Measurements from ENCODE around the gene VEGFB.

VEGFB gene

GRCh38 chr11:64262271-64263002 is 28.1 kb downstream of the VEGFB start:
- DNase-seq (ENCODE audit: low read depth), result no peak

DNA sequence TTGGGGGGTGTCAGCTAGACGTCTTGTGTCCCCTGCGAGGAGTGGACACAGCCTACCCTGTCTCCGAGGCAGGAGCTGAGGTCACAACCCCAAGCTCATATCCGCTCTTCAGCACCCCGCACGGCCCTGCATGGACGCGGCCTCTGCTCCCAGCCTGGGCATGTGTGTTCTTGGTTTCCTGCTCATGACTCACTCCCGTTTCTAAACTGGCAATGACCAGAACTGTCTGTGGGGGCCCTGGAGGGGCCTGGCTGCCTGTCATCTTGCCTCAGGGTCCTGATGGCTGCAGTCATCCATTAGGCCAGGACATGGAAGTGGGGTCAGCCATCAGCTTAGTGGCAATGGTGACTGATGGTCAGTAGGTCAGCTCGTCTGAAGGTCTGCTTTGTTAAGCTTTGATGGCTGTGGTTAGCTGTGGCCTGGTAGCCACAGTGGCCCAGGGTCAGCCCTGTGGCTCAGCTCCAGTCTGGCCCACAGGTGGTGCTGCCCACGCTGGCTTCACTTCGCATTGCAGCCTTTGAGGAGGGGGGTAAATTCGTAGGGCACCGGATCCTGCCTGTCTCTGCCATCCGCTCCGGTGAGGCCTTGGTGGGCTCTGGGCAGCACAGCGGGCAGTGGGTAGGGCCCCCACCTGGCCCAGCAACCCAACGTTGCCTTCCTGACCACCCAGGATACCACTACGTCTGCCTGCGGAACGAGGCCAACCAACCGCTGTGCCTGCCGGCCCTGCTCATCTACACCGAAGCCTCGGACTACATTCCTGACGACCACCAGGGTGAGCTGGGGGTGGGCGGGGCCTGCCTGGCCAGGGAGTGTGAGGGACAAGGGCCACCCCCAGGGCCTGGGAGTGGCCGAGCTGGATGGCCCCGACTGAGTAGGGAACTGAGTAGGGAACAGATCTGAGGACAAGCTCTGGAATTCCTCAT is 28.9 kb downstream of the VEGFB start:
- no peak for DNase-seq (ENCODE audit: low read depth)

DNA sequence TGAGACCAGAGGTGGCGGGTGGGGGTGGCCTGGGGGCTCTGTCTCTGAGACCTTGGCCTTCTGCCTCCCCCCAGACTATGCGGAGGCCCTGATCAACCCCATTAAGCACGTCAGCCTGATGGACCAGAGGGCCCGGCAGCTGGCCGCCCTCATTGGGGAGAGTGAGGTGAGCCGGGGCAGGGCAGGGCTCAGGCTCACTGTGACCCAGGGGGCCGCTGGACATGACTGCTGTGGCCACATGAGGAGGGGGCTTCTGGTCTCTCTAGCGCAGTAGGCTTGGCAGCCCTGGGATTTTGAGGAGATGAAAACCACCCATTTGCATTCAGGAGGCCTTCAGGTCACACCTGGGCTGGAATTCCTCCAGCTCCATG is 29.5 kb downstream of the VEGFB start:
- DNase-seq (ENCODE audit: low read depth), result no peak

DNA sequence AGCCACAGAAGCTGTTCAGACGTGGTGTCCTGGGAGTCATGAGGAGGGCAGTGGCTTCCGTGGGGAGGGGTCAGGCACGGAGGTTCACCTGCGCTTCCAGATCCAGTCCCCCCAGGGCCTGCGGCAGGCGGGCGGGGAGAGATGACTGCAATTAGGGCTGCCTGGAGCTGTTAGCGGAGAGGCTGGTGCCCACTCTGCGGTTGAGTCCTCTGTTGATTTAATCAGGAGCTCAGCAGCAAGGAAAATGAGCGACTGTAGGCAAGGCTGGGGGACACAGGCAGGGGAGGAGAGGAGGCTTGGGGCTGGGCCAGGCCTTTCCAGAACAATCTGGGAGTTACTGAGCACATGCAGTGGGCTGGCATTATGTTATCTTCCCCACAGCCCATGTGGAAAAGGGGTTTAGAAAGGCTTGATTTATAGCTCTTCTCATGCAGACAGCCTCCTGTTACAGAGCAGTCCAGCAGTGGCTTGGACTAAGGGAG is 30.0 kb downstream of the VEGFB start:
- DNase-seq (ENCODE audit: low read depth), result no peak

DNA sequence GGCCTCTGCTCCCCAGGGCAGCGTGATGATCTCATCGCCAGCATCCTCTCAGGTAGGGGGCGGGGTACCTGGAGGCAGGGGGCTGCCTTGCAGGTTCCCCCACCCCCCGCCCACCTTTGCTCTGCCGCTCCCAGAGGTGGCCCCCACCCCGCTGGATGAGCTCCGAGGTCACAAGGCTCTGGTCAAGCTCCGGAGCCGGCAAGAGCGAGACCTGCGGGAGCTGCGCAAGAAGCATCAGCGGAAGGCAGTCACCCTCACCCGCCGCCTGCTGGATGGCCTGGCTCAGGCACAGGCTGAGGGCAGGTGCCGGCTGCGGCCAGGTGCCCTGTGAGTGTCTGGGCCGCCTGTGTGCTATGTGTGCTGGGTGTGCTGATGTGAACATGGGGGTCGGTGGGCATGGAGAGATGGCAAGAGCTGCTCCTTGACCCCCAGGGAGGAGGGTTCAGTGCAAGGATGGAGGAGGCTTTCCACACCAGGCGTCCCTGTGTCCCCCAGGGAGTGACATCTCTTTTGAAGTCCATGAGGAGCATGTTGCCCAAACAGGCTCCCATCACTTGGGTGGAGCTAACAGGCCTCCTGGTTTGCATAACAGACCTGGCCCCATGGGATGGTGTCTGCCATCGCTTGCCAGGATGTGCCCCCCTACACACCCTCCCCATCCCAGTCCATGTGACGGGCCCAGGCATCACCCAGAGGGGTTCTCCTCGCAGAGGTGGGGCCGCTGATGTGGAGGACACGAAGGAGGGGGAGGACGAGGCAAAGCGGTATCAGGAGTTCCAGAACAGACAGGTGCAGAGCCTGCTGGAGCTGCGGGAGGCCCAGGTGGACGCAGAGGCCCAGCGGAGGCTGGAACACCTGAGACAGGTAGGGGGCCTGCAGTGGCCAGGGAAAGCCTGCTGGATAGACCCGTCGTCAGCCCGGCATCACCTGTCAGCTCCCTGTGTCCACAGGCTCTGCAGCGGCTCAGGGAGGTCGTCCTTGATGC is 31.1 kb downstream of the VEGFB start:
- DNase-seq (ENCODE audit: low read depth), result no peak

GRCh38 chr11:64266339-64266738 is 32.0 kb downstream of the VEGFB start:
- DNase-seq (ENCODE audit: low read depth), result no peak

GRCh38 chr11:64267207-64267945 is 33.0 kb downstream of the VEGFB start:
- no peak for DNase-seq (ENCODE audit: low read depth)

DNA sequence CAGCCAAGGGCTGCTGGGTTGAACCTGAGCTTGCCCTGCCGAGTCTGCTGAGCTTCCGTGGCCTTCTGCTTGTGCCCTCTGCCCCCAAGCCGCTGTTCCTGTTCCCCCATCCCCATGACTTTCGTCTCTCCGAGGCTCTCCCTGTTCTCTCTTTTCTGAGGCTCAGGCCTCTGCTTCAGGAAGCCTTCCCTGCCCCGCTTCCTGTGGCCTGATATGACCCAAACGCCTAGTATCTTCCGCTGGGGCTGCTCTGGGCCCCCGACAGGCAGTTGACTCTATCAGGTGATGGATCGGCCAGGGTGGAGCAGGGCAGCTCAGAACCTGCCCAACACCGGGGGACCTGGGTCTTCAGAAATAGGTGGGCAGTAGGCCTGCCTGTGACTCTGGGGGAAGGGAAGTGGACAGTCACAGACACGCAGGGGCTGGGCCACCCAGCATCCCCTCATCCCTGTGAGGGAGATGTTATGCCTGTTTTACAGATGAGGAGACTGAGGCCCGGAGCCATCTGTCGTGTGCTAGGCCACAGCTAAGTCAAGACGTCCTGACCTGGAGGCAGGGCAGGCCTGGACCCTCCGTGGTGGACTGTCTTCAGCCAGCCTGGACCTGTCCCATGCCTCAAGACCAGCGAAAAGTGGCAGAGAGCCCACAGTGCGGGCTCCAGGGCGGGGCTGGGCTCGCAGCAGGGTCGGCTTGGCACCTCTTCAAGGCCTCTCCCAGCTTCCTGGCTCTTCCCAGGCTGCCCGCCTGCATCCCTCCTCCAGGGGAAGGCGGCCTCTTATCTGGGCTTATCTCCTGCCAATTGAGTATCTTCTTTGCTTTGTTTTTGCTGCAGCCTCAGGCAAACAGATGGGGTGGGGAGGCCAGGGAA is 33.9 kb downstream of the VEGFB start:
- no peak for DNase-seq (ENCODE audit: low read depth)

- peak; percentile 26 for DNase-seq (ENCODE audit: low read depth)
Observed at GRCh38 chr11:64268893-64269539, 34.6 kb downstream of the VEGFB start.

DNA sequence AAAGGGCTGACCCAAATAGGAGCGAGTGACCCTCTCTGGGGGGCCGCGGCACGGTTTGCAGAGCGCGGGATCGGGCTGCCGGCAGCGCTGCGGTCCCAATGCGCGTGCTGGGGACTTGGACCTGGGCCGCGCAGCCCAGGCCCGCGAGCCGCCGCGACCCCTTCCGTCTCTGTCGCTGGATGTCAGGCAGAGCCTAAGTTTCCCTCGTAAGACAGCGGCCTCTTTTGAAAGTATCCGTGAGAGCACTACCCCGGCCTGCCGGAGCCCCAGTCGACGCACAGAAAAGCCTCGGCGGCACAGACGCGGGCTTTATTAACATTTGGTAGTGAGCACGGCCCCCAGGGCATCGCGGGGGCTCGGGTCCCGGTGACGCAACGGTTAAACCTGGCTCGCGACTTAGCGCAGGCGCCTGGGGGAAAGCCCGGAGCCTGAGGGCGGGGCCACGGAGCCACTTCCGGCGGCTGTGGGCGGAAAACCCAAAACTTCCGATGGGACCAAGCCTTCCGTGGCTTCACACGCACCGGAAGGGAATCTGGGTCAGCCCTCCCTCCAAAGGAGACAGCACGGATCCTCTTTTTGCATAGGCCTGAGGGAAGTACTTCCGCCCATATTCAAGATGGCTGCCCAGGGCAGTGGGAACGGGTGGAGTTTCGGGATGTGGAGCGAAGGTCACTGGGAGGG is 35.3 kb downstream of the VEGFB start:
- peak; percentile 97 for DNase-seq (ENCODE audit: low read depth)

- DNase-seq (ENCODE audit: low read depth), result no peak
Observed at GRCh38 chr11:64275031-64275800, 40.8 kb downstream of the VEGFB start.

GRCh38 chr11:64275841-64276240 is 41.5 kb downstream of the VEGFB start:
- no peak for DNase-seq (ENCODE audit: low read depth)

DNA sequence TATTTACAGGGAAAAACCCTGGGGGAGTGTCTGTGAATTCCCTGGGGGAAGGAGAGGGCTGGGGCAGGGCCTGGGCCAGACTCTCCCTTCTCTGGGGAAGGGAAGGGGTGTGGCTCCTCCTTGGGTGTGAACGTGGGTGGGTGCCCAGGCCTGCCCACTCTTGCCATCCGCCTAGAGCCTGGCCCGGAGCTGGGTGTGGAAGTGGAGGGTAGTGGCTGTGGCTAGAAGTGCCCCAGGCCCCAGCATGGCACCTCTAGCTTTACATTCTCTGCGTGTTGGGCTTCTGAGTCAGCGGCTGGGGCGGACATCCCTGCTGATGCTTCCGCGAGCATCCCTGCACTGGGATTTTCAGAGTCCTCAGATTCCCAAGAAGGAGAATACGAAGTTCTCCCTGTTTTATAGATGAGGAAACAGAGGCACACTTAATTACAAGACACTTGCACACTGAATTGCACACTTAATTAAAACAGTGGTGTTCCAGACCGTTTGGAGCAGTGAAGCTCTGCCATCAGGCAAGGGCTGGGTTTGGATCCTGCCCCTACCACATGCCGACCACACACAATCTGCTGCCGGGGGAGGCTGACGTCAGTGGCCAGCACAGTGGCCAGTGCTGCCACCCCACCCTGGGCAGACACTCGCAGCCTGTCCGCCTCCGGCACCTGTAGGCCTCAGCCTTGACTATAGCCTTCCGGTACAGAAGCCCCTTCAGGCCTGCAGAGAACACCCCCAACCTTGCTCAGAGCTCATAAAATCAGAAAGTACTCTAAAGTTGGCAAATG is 42.5 kb downstream of the VEGFB start:
- DNase-seq (ENCODE audit: low read depth), result no peak

DNA sequence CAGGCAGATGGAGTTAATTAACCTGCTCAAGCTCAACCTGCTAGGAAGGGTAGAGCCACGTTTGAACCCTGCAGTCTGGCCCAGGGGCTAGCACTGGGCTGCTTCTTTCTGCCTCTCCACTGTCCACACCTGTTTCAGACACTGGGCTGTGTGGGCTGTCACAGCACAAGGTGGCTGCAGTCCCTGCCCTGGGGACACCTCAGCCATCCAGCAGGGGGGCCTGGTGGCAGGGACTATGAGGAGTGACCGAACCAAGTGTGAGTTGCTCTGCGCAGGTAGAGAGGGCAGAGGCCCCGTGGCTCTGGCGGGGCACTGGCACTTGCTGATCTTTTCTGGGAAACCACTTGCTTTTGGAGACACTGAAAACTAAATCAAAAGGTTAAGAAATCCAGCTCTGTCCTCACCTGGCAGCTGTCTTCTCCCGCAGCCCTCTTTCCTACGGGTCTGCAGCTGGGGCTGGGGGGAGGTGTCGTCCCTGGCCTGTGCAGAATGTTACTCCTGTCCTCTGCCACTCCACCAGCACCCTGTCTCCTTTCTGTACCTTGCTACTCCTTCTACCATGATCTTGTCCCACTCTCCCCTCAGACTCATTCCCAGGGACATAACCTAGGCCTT is 44.3 kb downstream of the VEGFB start:
- no peak for DNase-seq (ENCODE audit: low read depth)

DNA sequence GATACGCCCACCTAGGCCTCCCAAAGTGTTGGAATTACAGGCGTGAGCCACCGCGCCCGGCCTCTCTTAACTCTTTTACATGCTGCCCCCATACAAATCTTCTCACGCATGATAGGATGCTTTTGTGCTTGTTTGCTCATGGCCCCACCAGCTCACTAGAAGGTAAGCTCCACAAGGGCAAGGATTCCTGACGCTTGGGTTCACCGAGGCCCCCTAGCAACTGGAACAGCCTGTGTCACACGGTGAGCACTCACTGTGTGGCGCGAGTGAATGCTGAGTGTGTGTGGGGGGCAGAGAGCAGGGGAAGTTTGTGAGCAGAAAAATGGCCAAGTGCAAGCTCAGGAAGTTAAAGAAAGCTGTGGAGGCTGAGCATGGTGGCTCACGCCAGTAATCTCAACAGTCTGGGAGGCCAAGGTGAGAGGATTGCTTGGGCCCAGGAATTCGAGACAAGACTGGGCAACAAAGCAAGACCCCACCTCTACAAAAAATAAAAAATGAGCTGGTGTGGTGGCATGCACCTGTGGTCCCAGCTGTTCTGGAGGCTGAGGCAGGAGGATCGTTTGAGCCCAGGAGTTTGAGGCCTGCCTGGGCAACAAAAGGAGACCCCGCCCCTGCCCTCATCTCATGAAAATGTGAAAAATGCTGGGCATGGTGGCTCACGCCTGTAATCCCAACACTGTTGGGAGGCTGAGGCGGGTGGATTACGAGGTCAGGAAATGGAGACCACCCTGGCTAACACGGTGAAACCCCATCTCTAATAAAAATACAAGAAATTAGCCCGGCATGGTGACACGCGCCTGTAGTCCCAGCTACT is 47.8 kb downstream of the VEGFB start:
- no peak for DNase-seq (ENCODE audit: low read depth)

GRCh38 chr11:64283092-64283491 is 48.7 kb downstream of the VEGFB start:
- DNase-seq (ENCODE audit: low read depth), result no peak

All from stimulated activated CD8-positive, alpha-beta memory T cell treated with anti-CD3 and anti-CD28 coated beads, Interleukin-7, amount 100 ng/mL, for 24 hours (primary cell).